Endothelial cell (in vitro differentiated cells): ENCODE data around the gene PHACTR2. TPM values are rescaled to one million over a fixed set of nuclear protein-coding genes. Genes with fewer than 3 reads are reported as not detected.

Source experiments
- DNase-seq: peaks from one replicate; pipeline ENCODE4 v3.0.0; 2021; ENCODE audit warnings: low spot score
- H3K27ac Mint-ChIP-seq: one replicate; pipeline ENCODE4 v1.8.0; 2021; ENCODE audit warnings: mixed read lengths, inconsistent platforms; ENCODE audit not compliant: unreplicated experiment
- H3K27me3 Mint-ChIP-seq: one replicate; pipeline ENCODE4 v1.8.0; 2021; ENCODE audit warnings: mild to moderate bottlenecking, moderate library complexity, mixed read lengths, inconsistent platforms; ENCODE audit not compliant: unreplicated experiment
- H3K36me3 Mint-ChIP-seq: one replicate; pipeline ENCODE4 v1.8.0; 2021; ENCODE audit warnings: mild to moderate bottlenecking, low read depth, mixed read lengths, inconsistent platforms; ENCODE audit not compliant: unreplicated experiment
- H3K4me1 Mint-ChIP-seq: one replicate; pipeline ENCODE4 v1.8.0; 2021; ENCODE audit warnings: mild to moderate bottlenecking, mixed read lengths, inconsistent platforms; ENCODE audit not compliant: unreplicated experiment
- H3K4me3 Mint-ChIP-seq: one replicate; pipeline ENCODE4 v1.8.0; 2021; ENCODE audit warnings: mild to moderate bottlenecking, mixed read lengths, inconsistent platforms; ENCODE audit not compliant: unreplicated experiment
- H3K9me3 Mint-ChIP-seq: one replicate; pipeline ENCODE4 v1.8.0; 2021; ENCODE audit warnings: mixed read lengths, inconsistent platforms; ENCODE audit not compliant: unreplicated experiment
- total RNA-seq: library from RNA; stranded (reverse); fragmentation: NEBNext Ultra II Directional; extraction: Animal tissue kit (Norgen Biotek cat#: 25700); gene quantifications from one replicate; pipeline ENCODE4 v1.2.1, GENCODE V29; 2021; ENCODE audit not compliant: unreplicated experiment
- TF ChIP-seq, protein P1 (sequence below): fragments of 200-600 bp; sonication (generic); IDR thresholded peaks from one replicate; pipeline ENCODE4 v1.5.0; 2021; ENCODE audit warnings: antibody characterized with exemption; ENCODE audit not compliant: unreplicated experiment

Gene PHACTR2
- total RNA-seq, 1 donor from 2014 or later: 181 TPM

DNA sequence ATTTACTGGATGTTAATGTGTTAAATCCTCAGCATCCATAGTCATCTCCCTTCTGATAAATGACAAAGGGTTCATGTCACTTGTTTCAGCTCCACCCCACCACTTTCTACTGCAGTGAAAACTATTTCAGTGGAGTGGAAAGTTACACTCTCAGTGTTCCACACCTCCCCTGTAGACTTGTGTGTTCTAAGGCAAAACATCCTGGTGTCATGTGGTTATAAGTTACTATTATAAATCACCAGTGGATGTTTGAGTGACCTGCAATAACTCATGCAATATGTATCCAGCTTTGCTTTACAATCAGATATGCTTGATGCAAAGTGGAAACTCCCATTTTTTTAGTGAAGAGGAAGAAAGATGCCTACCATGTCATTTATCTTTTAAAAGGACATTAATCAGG is 83.3 kb downstream of the PHACTR2 start:
- peaks cover 32% of the 10 kb centered on the region for H3K36me3 Mint-ChIP-seq
- H3K9me3 Mint-ChIP-seq: no peaks in the 10 kb centered on the region
- peaks cover 2% of the 10 kb centered on the region for H3K27me3 Mint-ChIP-seq
- TF ChIP-seq, protein P1, sequence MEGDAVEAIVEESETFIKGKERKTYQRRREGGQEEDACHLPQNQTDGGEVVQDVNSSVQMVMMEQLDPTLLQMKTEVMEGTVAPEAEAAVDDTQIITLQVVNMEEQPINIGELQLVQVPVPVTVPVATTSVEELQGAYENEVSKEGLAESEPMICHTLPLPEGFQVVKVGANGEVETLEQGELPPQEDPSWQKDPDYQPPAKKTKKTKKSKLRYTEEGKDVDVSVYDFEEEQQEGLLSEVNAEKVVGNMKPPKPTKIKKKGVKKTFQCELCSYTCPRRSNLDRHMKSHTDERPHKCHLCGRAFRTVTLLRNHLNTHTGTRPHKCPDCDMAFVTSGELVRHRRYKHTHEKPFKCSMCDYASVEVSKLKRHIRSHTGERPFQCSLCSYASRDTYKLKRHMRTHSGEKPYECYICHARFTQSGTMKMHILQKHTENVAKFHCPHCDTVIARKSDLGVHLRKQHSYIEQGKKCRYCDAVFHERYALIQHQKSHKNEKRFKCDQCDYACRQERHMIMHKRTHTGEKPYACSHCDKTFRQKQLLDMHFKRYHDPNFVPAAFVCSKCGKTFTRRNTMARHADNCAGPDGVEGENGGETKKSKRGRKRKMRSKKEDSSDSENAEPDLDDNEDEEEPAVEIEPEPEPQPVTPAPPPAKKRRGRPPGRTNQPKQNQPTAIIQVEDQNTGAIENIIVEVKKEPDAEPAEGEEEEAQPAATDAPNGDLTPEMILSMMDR: no peak
- DNase-seq: no peak
- peaks cover 28% of the 10 kb centered on the region for H3K4me1 Mint-ChIP-seq
- H3K27ac Mint-ChIP-seq: no peak overlapping the region
- H3K4me3 Mint-ChIP-seq: peak overlapping the region; percentile 38

DNA sequence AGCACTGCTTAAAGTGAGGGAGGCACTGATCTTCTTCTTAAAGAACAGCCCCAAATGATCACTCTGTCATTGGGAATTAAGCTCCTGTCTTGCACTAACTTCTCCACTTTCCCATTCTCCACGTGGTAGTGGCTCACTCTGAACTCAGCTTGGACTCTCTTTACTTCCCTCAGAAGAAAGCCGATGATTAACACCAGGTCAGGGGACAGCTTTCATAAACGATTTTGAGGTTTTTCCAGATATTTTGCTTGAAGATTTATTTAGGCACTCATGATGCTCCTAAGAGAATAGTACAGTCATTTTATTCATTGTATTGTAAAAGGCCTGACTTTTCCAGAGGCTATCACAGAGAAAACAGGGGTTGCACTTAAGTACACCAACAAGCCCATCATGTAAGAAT is 84.4 kb downstream of the PHACTR2 start:
- DNase-seq: no peak
- peaks cover 28% of the 10 kb centered on the region for H3K4me1 Mint-ChIP-seq
- no peaks in the 10 kb centered on the region for H3K9me3 Mint-ChIP-seq
- H3K4me3 Mint-ChIP-seq: no peak overlapping the region
- TF ChIP-seq, protein P1: no peak
- H3K36me3 Mint-ChIP-seq: peaks cover 38% of the 10 kb centered on the region
- H3K27ac Mint-ChIP-seq: no peak overlapping the region
- H3K27me3 Mint-ChIP-seq: peaks cover 2% of the 10 kb centered on the region

DNA sequence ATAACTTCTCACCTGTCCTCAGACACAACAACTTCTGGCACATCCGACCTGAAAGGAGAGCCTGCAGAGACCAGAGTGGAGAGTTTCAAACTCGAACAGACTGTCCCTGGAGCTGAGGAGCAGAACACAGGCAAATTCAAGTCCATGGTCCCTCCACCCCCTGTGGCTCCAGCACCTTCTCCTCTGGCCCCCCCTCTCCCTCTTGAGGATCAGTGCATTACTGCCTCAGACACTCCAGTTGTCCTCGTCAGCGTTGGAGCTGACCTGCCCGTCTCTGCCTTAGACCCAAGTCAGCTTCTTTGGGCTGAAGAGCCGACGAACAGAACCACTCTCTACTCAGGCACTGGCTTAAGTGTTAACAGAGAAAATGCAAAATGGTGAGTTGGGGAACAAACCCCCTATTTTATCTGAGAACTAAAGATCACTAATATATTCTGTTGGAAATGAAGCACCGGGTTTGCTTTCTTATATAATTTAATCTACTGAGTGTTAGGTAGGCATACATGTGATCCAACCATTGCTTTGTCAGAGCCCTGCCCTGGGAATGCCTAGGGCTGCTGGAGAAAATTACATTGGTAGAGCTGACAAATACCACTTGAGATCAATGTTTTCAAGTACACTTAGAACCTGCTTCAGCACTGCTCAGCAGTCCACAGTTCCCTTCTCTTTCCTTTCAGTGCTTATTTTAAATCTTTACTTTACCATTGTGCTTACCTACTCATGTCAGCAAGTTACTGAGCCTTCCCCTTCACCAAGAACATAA is 87.8 kb downstream of the PHACTR2 start:
- TF ChIP-seq, protein P1: no peak
- H3K27me3 Mint-ChIP-seq: peaks cover 1% of the 10 kb centered on the region
- DNase-seq: no peak
- peaks cover 3% of the 10 kb centered on the region for H3K4me1 Mint-ChIP-seq
- no peaks in the 10 kb centered on the region for H3K9me3 Mint-ChIP-seq
- H3K36me3 Mint-ChIP-seq: peaks cover 46% of the 10 kb centered on the region
- H3K4me3 Mint-ChIP-seq: peak overlapping the region; percentile 68
- H3K27ac Mint-ChIP-seq: no peak overlapping the region

DNA sequence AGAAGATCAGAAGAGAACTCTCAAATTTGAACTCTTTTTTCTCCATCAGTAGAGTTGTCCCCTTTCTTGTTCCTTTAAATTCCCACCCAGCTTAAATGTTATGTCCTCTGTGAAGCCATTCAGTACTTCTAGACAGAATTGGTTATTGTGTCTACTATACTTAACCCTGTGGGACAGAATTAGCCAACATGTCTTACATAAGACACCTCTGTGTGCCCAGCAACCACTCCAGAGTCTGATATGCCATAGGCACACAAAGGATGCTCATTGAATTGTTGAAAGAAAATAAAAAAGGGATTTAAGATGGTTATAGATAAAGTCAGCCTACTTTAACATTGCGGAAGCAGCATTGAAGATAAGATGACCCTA is 88.4 kb downstream of the PHACTR2 start:
- Mint-ChIP-seq H3K27me3 (peaks cover 1% of the 10 kb centered on the region), H3K36me3 (peaks cover 42% of the 10 kb centered on the region), H3K9me3 (no peaks in the 10 kb centered on the region), H3K4me1 (peaks cover under 1% of the 10 kb centered on the region), H3K27ac (peak overlapping the region; percentile 49), H3K4me3 (peak overlapping the region; percentile 68)
- no peak for DNase-seq
- TF ChIP-seq, protein P1: no peak

GRCh38 chr6:143767433-143767832 is 89.7 kb downstream of the PHACTR2 start:
- H3K4me3 Mint-ChIP-seq: no peak overlapping the region
- no peaks in the 10 kb centered on the region for H3K4me1 Mint-ChIP-seq
- no peak for DNase-seq
- H3K36me3 Mint-ChIP-seq: peaks cover 39% of the 10 kb centered on the region
- H3K9me3 Mint-ChIP-seq: no peaks in the 10 kb centered on the region
- no peak overlapping the region for H3K27ac Mint-ChIP-seq
- peaks cover 1% of the 10 kb centered on the region for H3K27me3 Mint-ChIP-seq
- TF ChIP-seq, protein P1: no peak
